Measurements from ENCODE around the gene MFSD12.
"Not testable (repeated sequence)": the region's sequence is repeated elsewhere in the genome, so short reads cannot be mapped to it uniquely, and the experiment has no call there.

Gene MFSD12

DNA sequence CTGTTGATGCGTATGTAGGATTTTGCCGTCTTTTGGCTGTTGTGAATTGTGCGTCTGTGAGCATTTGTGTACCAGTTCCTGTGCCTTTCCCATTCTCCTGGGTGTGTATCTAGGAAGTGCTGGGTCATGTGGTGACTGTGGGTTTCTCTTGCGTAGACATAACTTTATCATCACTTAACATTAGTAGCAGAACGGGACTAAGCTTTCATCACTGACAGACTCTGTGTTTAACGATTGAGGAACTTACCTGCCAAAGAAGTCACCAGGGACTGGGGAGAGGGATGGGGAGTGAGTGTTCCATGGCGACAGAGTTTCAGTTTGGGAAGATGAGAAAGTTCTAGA, 36.3 kb downstream of the MFSD12 start:
- DNase-seq, result no peak

GRCh38 chr19:3520166-3521103, 37.0 kb downstream of the MFSD12 start:
- DNase-seq, result no peak

DNA sequence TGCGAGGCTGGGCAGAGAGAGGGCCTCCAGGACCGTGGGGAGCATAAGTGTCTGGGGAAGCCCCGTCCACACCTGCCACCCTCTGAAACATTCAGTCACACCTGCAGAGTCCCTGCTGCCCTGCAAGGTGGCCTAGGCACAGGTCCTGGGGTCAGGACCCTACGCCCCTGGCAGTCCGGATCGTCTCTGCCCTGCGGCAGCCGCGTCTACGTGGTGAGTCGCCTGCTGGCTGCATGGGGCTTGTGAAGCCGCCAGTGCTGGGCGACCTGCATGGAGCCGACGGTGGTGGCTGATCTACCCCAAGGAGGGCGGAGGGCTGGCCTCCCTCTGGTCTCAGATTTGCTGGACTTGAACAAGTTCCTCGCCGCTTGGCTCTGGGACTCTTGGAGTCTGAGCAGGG, 38.3 kb downstream of the MFSD12 start:
- DNase-seq, result no peak

- no peak for DNase-seq
These were observed 38.7 kb downstream of the MFSD12 start for GRCh38 chr19:3518659-3519058.

GRCh38 chr19:3518255-3518654, 39.1 kb downstream of the MFSD12 start:
- DNase-seq, result no peak

DNA sequence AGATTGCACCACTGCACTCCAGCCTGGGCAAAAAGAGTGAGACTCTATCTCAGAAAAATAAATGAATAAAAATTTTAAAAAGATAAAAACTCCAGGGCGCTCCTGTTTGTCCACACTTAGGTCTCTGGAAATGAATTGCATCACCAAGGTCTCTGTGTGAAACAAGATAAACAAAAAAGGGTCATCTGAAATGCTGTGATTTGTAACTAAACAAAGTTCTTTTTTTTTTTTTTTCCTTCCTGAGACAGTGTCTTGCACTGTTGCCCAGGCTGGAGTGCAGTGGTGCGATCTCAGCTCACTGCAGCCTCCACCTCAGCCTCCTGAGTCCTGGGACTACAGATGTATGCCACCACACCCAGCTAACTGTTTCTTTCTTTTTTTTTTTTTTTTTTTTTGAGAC, 39.7 kb downstream of the MFSD12 start:
- no peak for DNase-seq

DNA sequence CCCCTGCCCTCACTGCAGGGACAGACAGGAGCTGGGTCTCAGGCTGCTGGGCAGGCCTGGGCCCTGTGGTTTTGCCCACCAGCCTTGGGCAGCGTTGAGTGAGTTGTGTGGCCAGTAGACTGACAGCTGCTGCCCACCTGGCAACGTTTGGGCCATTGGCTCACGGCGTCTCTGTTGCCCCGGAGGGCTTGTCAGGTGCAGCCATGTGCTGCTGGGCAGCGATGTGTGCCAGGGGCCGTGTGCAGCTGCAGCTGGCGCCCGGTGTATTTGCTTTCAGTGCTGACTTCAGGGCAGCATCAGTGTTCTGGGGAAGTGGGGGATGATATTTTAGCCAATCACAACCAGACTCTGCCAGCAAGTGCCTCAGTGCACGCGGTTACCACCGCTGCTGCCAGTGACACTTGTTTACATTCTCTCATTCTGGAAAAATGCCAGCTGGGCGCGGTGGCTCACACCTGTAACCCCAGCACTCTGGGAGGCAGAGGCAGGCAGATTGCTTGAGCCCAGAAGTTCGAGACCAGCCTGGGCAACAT, 40.6 kb downstream of the MFSD12 start:
- no peak for DNase-seq

- DNase-seq, result no peak
These were observed 41.4 kb downstream of the MFSD12 start for GRCh38 chr19:3515891-3516422.

GRCh38 chr19:3514930-3515329, 42.5 kb downstream of the MFSD12 start:
- DNase-seq, result no peak

GRCh38 chr19:3513229-3514140, 43.9 kb downstream of the MFSD12 start:
- DNase-seq, result no peak

- DNase-seq, result no peak
These were observed 44.7 kb downstream of the MFSD12 start for GRCh38 chr19:3512562-3513228.

DNA sequence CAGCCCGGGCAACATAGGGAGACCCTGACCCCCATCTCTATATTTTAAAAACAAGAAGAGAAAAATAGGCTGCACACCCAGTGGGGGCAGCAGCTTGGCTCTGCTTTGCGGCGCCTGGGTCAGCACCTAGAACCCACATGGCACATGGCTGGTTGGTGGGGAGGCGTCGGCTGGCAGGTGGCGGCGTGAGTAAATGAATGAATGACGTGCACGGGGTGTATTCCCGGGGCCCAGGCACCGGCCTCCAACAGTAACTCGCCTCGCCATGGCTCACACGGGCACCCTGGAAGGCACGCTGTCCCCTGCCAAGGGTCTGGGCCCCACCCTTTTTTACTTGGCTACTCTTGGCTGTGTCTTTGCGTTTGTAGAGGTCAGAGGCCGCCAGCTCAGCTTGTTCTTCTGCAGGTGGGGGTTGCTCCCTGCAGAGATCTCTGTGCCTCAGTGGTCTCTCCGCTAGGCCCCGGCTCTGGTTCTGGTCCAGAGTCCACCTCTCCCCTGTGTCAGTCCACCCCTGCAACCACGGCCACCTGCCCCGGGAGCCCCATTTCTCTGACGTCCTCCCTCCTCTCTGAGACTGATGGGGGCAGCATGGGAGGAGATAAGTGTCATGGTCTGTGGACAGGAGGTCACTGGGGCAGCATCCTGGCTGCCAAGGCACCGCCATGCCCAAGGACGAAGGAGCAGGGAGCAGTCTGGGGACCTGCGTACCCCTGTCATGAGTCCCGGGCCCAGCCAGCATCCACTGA, 45.7 kb downstream of the MFSD12 start:
- no peak for DNase-seq

- DNase-seq, result no peak
These were observed 46.7 kb downstream of the MFSD12 start for GRCh38 chr19:3510727-3511126.

DNA sequence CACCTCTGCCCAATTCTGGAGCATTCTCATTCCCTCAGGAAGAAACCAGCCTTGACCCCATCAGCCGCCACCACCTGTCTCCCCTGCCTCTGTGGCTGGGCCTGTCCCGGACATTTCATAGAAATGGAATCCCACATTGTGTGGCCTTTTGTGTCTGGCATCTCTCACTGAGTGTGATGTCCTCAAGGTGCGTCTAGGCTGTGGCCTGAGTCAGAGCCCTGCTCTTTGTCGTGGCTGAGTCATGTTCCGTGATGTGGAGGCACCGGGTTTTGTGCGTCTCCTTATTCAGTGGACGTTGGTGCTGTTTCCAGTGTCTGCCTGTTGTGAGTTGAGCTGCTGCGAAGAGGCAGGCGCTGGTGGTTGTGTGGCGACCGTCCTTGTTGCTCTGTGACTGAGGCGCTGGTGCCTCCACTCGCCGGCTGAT, 47.8 kb downstream of the MFSD12 start:
- no peak for DNase-seq

GRCh38 chr19:3508771-3509535, 48.4 kb downstream of the MFSD12 start:
- DNase-seq, result no peak

DNA sequence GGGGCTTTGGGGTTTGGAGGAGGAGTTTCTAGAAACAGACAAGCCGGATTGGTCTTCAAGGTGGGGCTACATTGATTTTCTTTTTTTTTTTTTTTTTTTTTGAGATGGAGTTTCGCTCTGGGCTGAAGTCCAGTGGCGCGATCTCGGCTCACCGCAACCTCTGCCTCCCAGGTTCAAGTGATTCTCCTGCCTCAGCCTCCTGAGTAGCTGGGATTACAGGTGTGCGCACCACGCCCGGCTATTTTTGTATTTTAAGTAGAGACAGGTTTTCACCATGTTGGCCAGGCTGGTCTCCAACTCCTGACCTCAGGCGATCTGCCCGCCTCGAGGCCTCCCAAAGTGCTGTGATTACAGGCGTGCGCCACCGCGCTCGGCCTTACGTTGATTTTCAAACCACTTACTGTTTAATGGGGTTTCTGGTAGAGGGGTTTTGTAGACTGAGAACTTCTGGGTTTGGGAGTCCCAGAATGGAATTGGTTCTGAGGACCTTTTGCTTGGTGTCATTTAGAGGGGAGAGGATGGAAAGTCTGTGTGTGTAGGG, 49.2 kb downstream of the MFSD12 start:
- DNase-seq, result not testable (repeated sequence)

DNA sequence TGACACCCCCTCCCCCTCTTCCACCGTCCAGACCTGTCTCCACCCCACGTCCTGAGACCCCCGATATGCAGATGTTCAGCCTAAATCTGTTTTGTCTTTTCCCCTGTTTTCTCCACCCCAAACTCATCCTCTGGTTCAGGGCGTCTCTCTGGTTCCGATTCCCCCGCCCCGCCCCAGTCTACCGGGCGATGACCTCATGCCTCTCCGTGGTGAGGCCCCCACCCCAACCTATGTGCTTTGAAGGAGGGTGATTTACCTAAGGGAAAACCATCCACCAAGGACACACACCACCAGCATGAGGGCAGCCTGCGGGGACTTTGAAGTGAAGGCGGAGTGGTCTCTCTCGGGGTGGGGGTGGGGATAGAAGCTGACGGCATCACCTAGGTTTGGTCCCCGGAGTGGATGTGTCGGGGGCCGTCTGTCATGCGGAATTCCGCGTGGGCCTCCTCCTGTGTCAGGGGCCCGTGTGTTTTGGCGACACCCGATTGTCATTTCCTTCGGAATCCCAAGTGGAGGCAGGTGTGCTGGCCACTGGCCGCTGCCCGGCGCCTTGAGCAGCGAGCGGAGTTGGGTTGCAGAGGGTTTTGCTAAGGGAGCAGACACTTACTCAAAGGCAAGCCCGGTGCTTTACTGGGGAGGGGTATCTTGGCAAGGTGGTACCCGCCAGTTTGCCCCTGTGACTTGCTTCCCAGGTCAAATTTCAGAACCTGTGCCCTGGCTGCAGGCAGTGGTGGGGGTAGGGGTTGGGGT, 49.8 kb downstream of the MFSD12 start:
- peak; percentile 54 for DNase-seq

GRCh38 chr19:3506384-3507340, 50.7 kb downstream of the MFSD12 start:
- no peak for DNase-seq
